Measurements from ENCODE around the gene BEND6. TPM values are rescaled to one million over a fixed set of nuclear protein-coding genes. Genes with fewer than 3 reads are reported as not detected.

Gene BEND6
- total RNA-seq, 1 donor from 2014 or later, result 0.46 TPM

DNA sequence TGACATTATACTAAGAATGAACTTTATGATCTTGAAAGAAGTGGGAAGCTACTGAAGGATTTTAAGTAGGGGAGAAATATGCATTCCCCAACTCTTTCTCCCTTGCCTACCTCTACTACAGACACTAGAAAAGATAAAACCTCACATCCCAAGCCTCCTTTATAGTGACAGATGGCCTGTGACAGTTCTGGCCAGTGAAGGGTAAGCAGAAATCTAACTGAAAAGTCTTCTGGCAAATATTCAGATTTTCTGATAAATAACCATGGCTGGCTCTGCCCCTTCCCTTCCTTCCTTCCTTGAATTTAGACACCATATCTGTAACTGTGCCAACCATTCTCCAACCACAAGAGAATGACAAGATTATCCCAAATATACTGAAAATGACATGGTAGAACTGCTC lies 10.2 kb upstream of the BEND6 start:
- DNase-seq (ENCODE audit: low spot score, unreplicated experiment), result no peak
- Mint-ChIP-seq H3K4me1 (ENCODE audit: low read depth) (no peaks in the 10 kb centered on the region), H3K9me3 (ENCODE audit: low read depth) (peaks cover 10% of the 10 kb centered on the region), H3K36me3 (ENCODE audit: insufficient read depth) (no peaks in the 10 kb centered on the region), H3K27me3 (peaks cover 13% of the 10 kb centered on the region), H3K27ac (no peak overlapping the region), H3K4me3 (ENCODE audit: low read depth) (no peak overlapping the region)
- TF ChIP-seq CTCF (IDR thresholded peaks at IDR 0.05; ENCODE audit: unreplicated experiment), result no peak

DNA sequence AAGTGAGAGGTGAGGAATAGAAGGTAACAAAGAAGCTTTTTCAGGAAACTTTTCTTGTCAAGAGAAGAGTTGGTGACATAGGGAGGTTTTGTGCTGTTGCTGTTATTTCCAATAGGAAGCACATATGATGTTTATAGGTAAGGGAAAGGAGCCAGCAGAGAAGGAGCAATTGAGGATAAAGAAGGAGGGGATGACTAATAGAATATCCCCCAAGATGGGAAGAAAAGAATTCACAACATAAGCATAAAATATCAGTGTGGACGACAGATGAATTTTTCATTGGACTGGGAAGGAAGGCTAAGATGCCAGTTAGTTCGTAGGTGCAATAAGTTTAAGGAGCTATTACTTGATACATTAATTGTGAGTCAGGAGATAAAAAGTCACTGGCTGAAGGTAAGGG lies 8.5 kb upstream of the BEND6 start:
- Mint-ChIP-seq H3K9me3 (ENCODE audit: low read depth) (peaks cover 5% of the 10 kb centered on the region), H3K36me3 (ENCODE audit: insufficient read depth) (no peaks in the 10 kb centered on the region), H3K4me1 (ENCODE audit: low read depth) (no peaks in the 10 kb centered on the region), H3K27ac (no peak overlapping the region), H3K27me3 (peaks cover 19% of the 10 kb centered on the region), H3K4me3 (ENCODE audit: low read depth) (no peak overlapping the region)
- no peak for TF ChIP-seq CTCF (IDR thresholded peaks at IDR 0.05; ENCODE audit: unreplicated experiment)
- DNase-seq (ENCODE audit: low spot score, unreplicated experiment), result no peak

- no peak overlapping the region for H3K4me3 Mint-ChIP-seq (ENCODE audit: low read depth)
- H3K36me3 Mint-ChIP-seq (ENCODE audit: insufficient read depth), result no peaks in the 10 kb centered on the region
- no peaks in the 10 kb centered on the region for H3K4me1 Mint-ChIP-seq (ENCODE audit: low read depth)
- DNase-seq (ENCODE audit: low spot score, unreplicated experiment), result no peak
- no peak overlapping the region for H3K27ac Mint-ChIP-seq
- H3K27me3 Mint-ChIP-seq, result peaks cover 32% of the 10 kb centered on the region
- no peak for TF ChIP-seq CTCF (IDR thresholded peaks at IDR 0.05; ENCODE audit: unreplicated experiment)
- no peaks in the 10 kb centered on the region for H3K9me3 Mint-ChIP-seq (ENCODE audit: low read depth)
Observed at GRCh38 chr6:56947924-56948323, 7.0 kb upstream of the BEND6 start.

DNA sequence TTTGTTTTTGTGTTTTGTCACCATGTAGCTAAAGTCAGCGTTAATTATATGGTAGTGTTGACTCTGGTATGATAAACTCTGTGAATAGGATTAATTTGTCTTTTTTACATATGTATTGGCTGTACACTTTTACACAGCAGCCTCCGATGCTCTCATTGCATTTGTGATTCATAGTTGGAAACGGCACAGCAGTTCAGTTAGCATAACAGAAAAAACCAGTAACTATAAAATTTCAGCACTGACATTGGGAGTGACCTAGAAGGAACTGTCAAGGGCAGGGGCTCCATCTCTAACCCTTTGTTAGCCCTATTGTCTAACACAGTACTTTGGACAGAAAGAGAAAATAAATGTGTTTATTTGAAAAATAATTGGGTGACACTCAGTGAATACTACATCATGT lies 5.6 kb upstream of the BEND6 start:
- TF ChIP-seq CTCF (IDR thresholded peaks at IDR 0.05; ENCODE audit: unreplicated experiment), result no peak
- Mint-ChIP-seq H3K4me1 (ENCODE audit: low read depth) (peaks cover 2% of the 10 kb centered on the region), H3K27me3 (peaks cover 46% of the 10 kb centered on the region), H3K9me3 (ENCODE audit: low read depth) (no peaks in the 10 kb centered on the region), H3K4me3 (ENCODE audit: low read depth) (no peak overlapping the region), H3K27ac (no peak overlapping the region), H3K36me3 (ENCODE audit: insufficient read depth) (no peaks in the 10 kb centered on the region)
- DNase-seq (ENCODE audit: low spot score, unreplicated experiment), result no peak

DNA sequence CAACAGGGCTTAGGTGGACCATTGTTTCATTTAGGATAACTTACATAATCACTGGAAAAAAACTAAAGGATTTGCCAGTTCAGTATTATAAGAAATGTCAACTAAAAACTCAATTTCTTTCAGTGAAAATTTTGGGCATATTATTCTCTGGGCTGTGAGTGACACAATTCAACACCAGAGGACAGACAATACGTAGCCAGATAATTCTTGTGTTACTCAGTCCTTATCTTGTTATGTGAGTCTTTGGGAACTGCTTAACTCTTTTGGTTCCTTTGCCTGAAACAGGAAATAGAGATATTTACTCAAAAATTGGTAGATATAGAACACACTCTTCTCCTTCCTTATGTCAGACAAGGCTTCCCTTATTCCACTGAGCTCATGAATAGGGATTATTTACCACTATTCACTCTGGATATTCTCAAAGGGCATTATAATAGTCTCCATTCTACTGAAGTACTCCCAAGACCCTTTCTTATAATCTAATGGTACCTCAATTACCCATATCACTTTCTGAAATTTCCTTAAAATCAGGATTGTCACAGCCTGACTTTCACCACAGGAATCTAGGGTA lies 4.9 kb upstream of the BEND6 start:
- H3K9me3 Mint-ChIP-seq (ENCODE audit: low read depth), result no peaks in the 10 kb centered on the region
- no peaks in the 10 kb centered on the region for H3K36me3 Mint-ChIP-seq (ENCODE audit: insufficient read depth)
- DNase-seq (ENCODE audit: low spot score, unreplicated experiment), result no peak
- H3K4me1 Mint-ChIP-seq (ENCODE audit: low read depth), result peaks cover 3% of the 10 kb centered on the region
- H3K27me3 Mint-ChIP-seq, result peaks cover 48% of the 10 kb centered on the region
- no peak overlapping the region for H3K27ac Mint-ChIP-seq
- no peak for TF ChIP-seq CTCF (IDR thresholded peaks at IDR 0.05; ENCODE audit: unreplicated experiment)
- H3K4me3 Mint-ChIP-seq (ENCODE audit: low read depth), result no peak overlapping the region
